UCSD-AML1 (cell line): ENCODE results near the gene KPNA3.
A peak's percentile ranks its signal among the peaks of the same experiment; 100 is the strongest.
"Not testable (repeated sequence)": the region's sequence is repeated elsewhere in the genome, so short reads cannot be mapped to it uniquely, and the experiment has no call there.

Experiments used
- DNase-seq: peaks from one replicate; lab custom pipeline; 2025; ENCODE audit not compliant: unreplicated experiment; lab: John Stamatoyannopoulos, UW

Gene KPNA3

GRCh38 chr13:49792550-49793324 lies at the start of gene KPNA3:
KPNA3 (minus strand) TSS chr13:49792682; CDS start chr13:49792506, 176 bp downstream.
- DNase-seq: peak; percentile 98

GRCh38 chr13:49841964-49842363 lies 49.5 kb upstream of the KPNA3 start:
- no peak for DNase-seq

GRCh38 chr13:49840675-49841074 lies 48.2 kb upstream of the KPNA3 start:
- DNase-seq: no peak

- DNase-seq: no peak
Measured at GRCh38 chr13:49840266-49840665, 47.8 kb upstream of the KPNA3 start.

GRCh38 chr13:49838989-49839388 lies 46.5 kb upstream of the KPNA3 start:
- DNase-seq: no peak

- no peak for DNase-seq
Measured at GRCh38 chr13:49836516-49836915, 44.0 kb upstream of the KPNA3 start.

- no peak for DNase-seq
Measured at GRCh38 chr13:49833402-49833801, 40.9 kb upstream of the KPNA3 start.

- DNase-seq: no peak
Measured at GRCh38 chr13:49831455-49831854, 39.0 kb upstream of the KPNA3 start.

- no peak for DNase-seq
Measured at GRCh38 chr13:49830721-49831120, 38.2 kb upstream of the KPNA3 start.

GRCh38 chr13:49829715-49830114 lies 37.2 kb upstream of the KPNA3 start:
- no peak for DNase-seq

- no peak for DNase-seq
Measured at GRCh38 chr13:49828453-49828852, 36.0 kb upstream of the KPNA3 start.

- DNase-seq: no peak
Measured at GRCh38 chr13:49827891-49828290, 35.4 kb upstream of the KPNA3 start.

GRCh38 chr13:49827336-49827735 lies 34.9 kb upstream of the KPNA3 start:
- no peak for DNase-seq

- DNase-seq: no peak
Measured at GRCh38 chr13:49821216-49822009, 28.9 kb upstream of the KPNA3 start.

- no peak for DNase-seq
Measured at GRCh38 chr13:49820591-49821215, 28.2 kb upstream of the KPNA3 start.

GRCh38 chr13:49816047-49816446 lies 23.6 kb upstream of the KPNA3 start:
- DNase-seq: not testable (repeated sequence)

GRCh38 chr13:49814551-49815270 lies 22.2 kb upstream of the KPNA3 start:
- DNase-seq: no peak

- DNase-seq: no peak
Measured at GRCh38 chr13:49812812-49813211, 20.3 kb upstream of the KPNA3 start.

- DNase-seq: no peak
Measured at GRCh38 chr13:49811527-49811908, 19.0 kb upstream of the KPNA3 start.

- no peak for DNase-seq
Measured at GRCh38 chr13:49810567-49811526, 18.4 kb upstream of the KPNA3 start.
